ENCODE data around the gene RAX2. TPM values are rescaled to one million over a fixed set of nuclear protein-coding genes. Genes with fewer than 3 reads are reported as not detected.

The RAX2 gene
- total and polyA plus RNA-seq, 2 donors (not counting 1 experiment from before 2014, with no cell fraction given), result not detected

GRCh38 chr19:3776479-3777040 is 4.5 kb upstream of the RAX2 start:
- no peak overlapping the region for H3K4me2 ChIP-seq (ENCODE audit: extremely low read depth, insufficient read depth, low read length)
- no peak for DNase-seq (ENCODE audit: low read depth in 2 of 2)
- no peaks in the 10 kb centered on the region for H3K79me2 ChIP-seq (ENCODE audit: control insufficient read depth, insufficient read depth, low read length)
- H3K9me3 ChIP-seq (ENCODE audit: control insufficient read depth, insufficient read depth, low read depth, low read length), result no peaks in the 10 kb centered on the region
- no peak overlapping the region for H3K27ac ChIP-seq (ENCODE audit: insufficient read depth, low read length)
- no peaks in the 10 kb centered on the region for H3K4me1 ChIP-seq (ENCODE audit: control insufficient read depth, extremely low read depth, insufficient read depth, low read length)
- TF ChIP-seq EZH2 (IDR thresholded peaks at IDR 0.05; ENCODE audit: low read length, missing control alignments) (no peak), CTCF (conservative IDR thresholded peaks at IDR 0.05 in 1 of 2, IDR thresholded peaks at IDR 0.05 in 1 of 2; ENCODE audit: low read depth in 1 of 2, low read length in 2 of 2) (no peak)
- no peaks in the 10 kb centered on the region for H4K20me1 ChIP-seq (ENCODE audit: control insufficient read depth, extremely low read depth, insufficient read depth, low read length)
- no peak overlapping the region for H2AFZ ChIP-seq (ENCODE audit: low read length)
- H3K36me3 ChIP-seq (ENCODE audit: control insufficient read depth, insufficient read depth, low read length), result no peaks in the 10 kb centered on the region
- H3K27me3 ChIP-seq (ENCODE audit: control insufficient read depth, insufficient read depth, low read length), result no peaks in the 10 kb centered on the region
- no peak overlapping the region for H3K9ac ChIP-seq (ENCODE audit: insufficient read depth, low read length)
- H3K4me3 ChIP-seq (replicated peaks in 1 of 4; ENCODE audit: control extremely low read depth in 1 of 4, insufficient read depth in 1 of 4, low read depth in 3 of 4, low read length in 4 of 4), result no peak overlapping the region

- no peak overlapping the region for H3K9ac ChIP-seq (ENCODE audit: insufficient read depth, low read length)
- no peaks in the 10 kb centered on the region for H3K4me1 ChIP-seq (ENCODE audit: control insufficient read depth, extremely low read depth, insufficient read depth, low read length)
- no peak overlapping the region for H2AFZ ChIP-seq (ENCODE audit: low read length)
- no peak overlapping the region for H3K4me3 ChIP-seq (replicated peaks in 1 of 4; ENCODE audit: control extremely low read depth in 1 of 4, insufficient read depth in 1 of 4, low read depth in 3 of 4, low read length in 4 of 4)
- H4K20me1 ChIP-seq (ENCODE audit: control insufficient read depth, extremely low read depth, insufficient read depth, low read length), result no peaks in the 10 kb centered on the region
- DNase-seq (ENCODE audit: low read depth in 2 of 2), result no peak
- TF ChIP-seq EZH2 (IDR thresholded peaks at IDR 0.05; ENCODE audit: low read length, missing control alignments), result no peak
- no peak for TF ChIP-seq CTCF (conservative IDR thresholded peaks at IDR 0.05 in 1 of 2, IDR thresholded peaks at IDR 0.05 in 1 of 2; ENCODE audit: low read depth in 1 of 2, low read length in 2 of 2)
- H3K4me2 ChIP-seq (ENCODE audit: extremely low read depth, insufficient read depth, low read length), result no peak overlapping the region
- H3K27ac ChIP-seq (ENCODE audit: insufficient read depth, low read length), result no peak overlapping the region
- H3K9me3 ChIP-seq (ENCODE audit: control insufficient read depth, insufficient read depth, low read depth, low read length), result no peaks in the 10 kb centered on the region
- H3K36me3 ChIP-seq (ENCODE audit: control insufficient read depth, insufficient read depth, low read length), result no peaks in the 10 kb centered on the region
- no peaks in the 10 kb centered on the region for H3K79me2 ChIP-seq (ENCODE audit: control insufficient read depth, insufficient read depth, low read length)
- H3K27me3 ChIP-seq (ENCODE audit: control insufficient read depth, insufficient read depth, low read length), result no peaks in the 10 kb centered on the region
Measured at GRCh38 chr19:3775831-3776230, 3.8 kb upstream of the RAX2 start.

GRCh38 chr19:3775374-3775711 is 3.3 kb upstream of the RAX2 start:
- Histone ChIP-seq H3K79me2 (ENCODE audit: control insufficient read depth, insufficient read depth, low read length) (no peaks in the 10 kb centered on the region), H3K9ac (ENCODE audit: insufficient read depth, low read length) (no peak overlapping the region)
- TF ChIP-seq EZH2 (IDR thresholded peaks at IDR 0.05; ENCODE audit: low read length, missing control alignments), result no peak
- no peak for TF ChIP-seq CTCF (conservative IDR thresholded peaks at IDR 0.05 in 1 of 2, IDR thresholded peaks at IDR 0.05 in 1 of 2; ENCODE audit: low read depth in 1 of 2, low read length in 2 of 2)

More at GRCh38 chr19:3775374-3775711, 3.3 kb upstream of the RAX2 start:
- Histone ChIP-seq H3K4me2 (ENCODE audit: extremely low read depth, insufficient read depth, low read length) (no peak overlapping the region), H3K36me3 (ENCODE audit: control insufficient read depth, insufficient read depth, low read length) (no peaks in the 10 kb centered on the region), H3K27ac (ENCODE audit: insufficient read depth, low read length) (no peak overlapping the region), H3K27me3 (ENCODE audit: control insufficient read depth, insufficient read depth, low read length) (no peaks in the 10 kb centered on the region), H2AFZ (ENCODE audit: low read length) (no peak overlapping the region), H3K4me3 (replicated peaks in 1 of 4; ENCODE audit: control extremely low read depth in 1 of 4, insufficient read depth in 1 of 4, low read depth in 3 of 4, low read length in 4 of 4) (no peak overlapping the region), H4K20me1 (ENCODE audit: control insufficient read depth, extremely low read depth, insufficient read depth, low read length) (no peaks in the 10 kb centered on the region), H3K4me1 (ENCODE audit: control insufficient read depth, extremely low read depth, insufficient read depth, low read length) (no peaks in the 10 kb centered on the region), H3K9me3 (ENCODE audit: control insufficient read depth, insufficient read depth, low read depth, low read length) (no peaks in the 10 kb centered on the region)
- DNase-seq (ENCODE audit: low read depth in 2 of 2), result no peak

All from fibroblast of lung (primary cell).